ENCODE measurements around the gene DDOST. TPM values are rescaled to one million over a fixed set of nuclear protein-coding genes. Genes with fewer than 3 reads are reported as not detected.
A peak's percentile ranks its signal among the peaks of the same experiment; 100 is the strongest.
"Not testable (repeated sequence)": the region's sequence is repeated elsewhere in the genome, so short reads cannot be mapped to it uniquely, and the experiment has no call there.

DDOST gene
- total RNA-seq, 2 donors from 2014 or later = 252 to 280 TPM

- Mint-ChIP-seq H3K36me3 (ENCODE audit: low read depth) (peaks cover 3% of the 10 kb centered on the region), H3K9me3 (no peaks in the 10 kb centered on the region), H3K27ac (no peak overlapping the region), H3K27me3 (ENCODE audit: insufficient read depth) (no peaks in the 10 kb centered on the region), H3K4me1 (peaks cover 12% of the 10 kb centered on the region), H3K4me3 (no peak overlapping the region)
- Histone ChIP-seq H3K36me3 (ENCODE audit: control insufficient read depth, insufficient read depth, low read length) (no peaks in the 10 kb centered on the region), H3K27me3 (ENCODE audit: control insufficient read depth, insufficient read depth, low read length, poor library complexity, severe bottlenecking) (no peaks in the 10 kb centered on the region), H3K4me1 (ENCODE audit: control insufficient read depth, insufficient read depth, low read length) (no peaks in the 10 kb centered on the region), H3K9me3 (ENCODE audit: control insufficient read depth, low read length) (no peaks in the 10 kb centered on the region), H3K9ac (ENCODE audit: extremely low read depth, low read length, poor library complexity, severe bottlenecking) (no peak overlapping the region), H3K27ac (ENCODE audit: low read depth, low read length) (no peak overlapping the region), H3K4me3 (ENCODE audit: low read length) (no peak overlapping the region)
- no peak for TF ChIP-seq CTCF (conservative IDR thresholded peaks at IDR 0.05)
- WGBS, 2 experiments (ENCODE audit: insufficient coverage in 1 of 2, insufficient read length in 1 of 2) = 100% methylated on average over 2 of the region's 2 CpGs
- no peak for DNase-seq
Measured at GRCh38 chr1:20610970-20611369, 50.2 kb downstream of the DDOST start.

GRCh38 chr1:20609541-20609940 is 51.6 kb downstream of the DDOST start:
- no peaks in the 10 kb centered on the region for H3K27me3 Mint-ChIP-seq (ENCODE audit: insufficient read depth)
- peak overlapping the region; percentile 52 for H3K27ac Mint-ChIP-seq
- Histone ChIP-seq H3K9me3 (ENCODE audit: control insufficient read depth, low read length) (no peaks in the 10 kb centered on the region), H3K4me1 (ENCODE audit: control insufficient read depth, insufficient read depth, low read length) (no peaks in the 10 kb centered on the region), H3K9ac (ENCODE audit: extremely low read depth, low read length, poor library complexity, severe bottlenecking) (no peak overlapping the region), H3K36me3 (ENCODE audit: control insufficient read depth, insufficient read depth, low read length) (no peaks in the 10 kb centered on the region), H3K27me3 (ENCODE audit: control insufficient read depth, insufficient read depth, low read length, poor library complexity, severe bottlenecking) (no peaks in the 10 kb centered on the region), H3K4me3 (ENCODE audit: low read length) (no peak overlapping the region), H3K27ac (ENCODE audit: low read depth, low read length) (no peak overlapping the region)
- H3K4me1 Mint-ChIP-seq = peaks cover 12% of the 10 kb centered on the region
- 90 to 92% methylated on average over 3 to 6 of the region's 6 CpGs for WGBS, 2 experiments (ENCODE audit: insufficient coverage in 1 of 2, insufficient read length in 1 of 2)
- peaks cover 3% of the 10 kb centered on the region for H3K36me3 Mint-ChIP-seq (ENCODE audit: low read depth)
- no peak overlapping the region for H3K4me3 Mint-ChIP-seq
- DNase-seq = no peak
- no peak for TF ChIP-seq CTCF (conservative IDR thresholded peaks at IDR 0.05)
- no peaks in the 10 kb centered on the region for H3K9me3 Mint-ChIP-seq

- not testable (repeated sequence) for H3K9me3 Mint-ChIP-seq; H3K36me3 ChIP-seq (ENCODE audit: control insufficient read depth, insufficient read depth, low read length); H3K27ac Mint-ChIP-seq; H3K4me3 ChIP-seq (ENCODE audit: low read length); H3K36me3 Mint-ChIP-seq (ENCODE audit: low read depth); H3K4me3 Mint-ChIP-seq; H3K4me1 Mint-ChIP-seq; H3K27me3 Mint-ChIP-seq (ENCODE audit: insufficient read depth); H3K4me1 ChIP-seq (ENCODE audit: control insufficient read depth, insufficient read depth, low read length); H3K9ac ChIP-seq (ENCODE audit: extremely low read depth, low read length, poor library complexity, severe bottlenecking); DNase-seq; H3K27me3 ChIP-seq (ENCODE audit: control insufficient read depth, insufficient read depth, low read length, poor library complexity, severe bottlenecking); H3K27ac ChIP-seq (ENCODE audit: low read depth, low read length); H3K9me3 ChIP-seq (ENCODE audit: control insufficient read depth, low read length)
- WGBS, 2 experiments (ENCODE audit: insufficient coverage in 1 of 2, insufficient read length in 1 of 2) = 90 to 97% methylated on average over 3 to 5 of the region's 7 CpGs
Measured at GRCh38 chr1:20606801-20607570, 54.2 kb downstream of the DDOST start.

Data from endodermal cell (in vitro differentiated cells).